Measurements from ENCODE around the gene SND1.

Gene SND1

GRCh38 chr7:127769696-127770400 is 117.9 kb downstream of the SND1 start:
- DNase-seq (ENCODE audit: low spot score): peak; percentile 20

GRCh38 chr7:127770885-127771284 is 118.9 kb downstream of the SND1 start:
- no peak for DNase-seq (ENCODE audit: low spot score)

- no peak for DNase-seq (ENCODE audit: low spot score)
Measured at GRCh38 chr7:127771707-127772106, 119.7 kb downstream of the SND1 start.

GRCh38 chr7:127776776-127777386 is 124.9 kb downstream of the SND1 start:
- DNase-seq (ENCODE audit: low spot score): no peak

GRCh38 chr7:127780489-127780888 is 128.5 kb downstream of the SND1 start:
- DNase-seq (ENCODE audit: low spot score): no peak

GRCh38 chr7:127781081-127781480 is 129.1 kb downstream of the SND1 start:
- DNase-seq (ENCODE audit: low spot score): no peak

GRCh38 chr7:127782075-127782474 is 130.1 kb downstream of the SND1 start:
- DNase-seq (ENCODE audit: low spot score): no peak

GRCh38 chr7:127782654-127783559 is 130.9 kb downstream of the SND1 start:
- DNase-seq (ENCODE audit: low spot score): no peak

GRCh38 chr7:127786184-127786583 is 134.2 kb downstream of the SND1 start:
- no peak for DNase-seq (ENCODE audit: low spot score)

- no peak for DNase-seq (ENCODE audit: low spot score)
Measured at GRCh38 chr7:127789031-127789430, 137.0 kb downstream of the SND1 start.

- DNase-seq (ENCODE audit: low spot score): no peak
Measured at GRCh38 chr7:127791446-127792189, 139.6 kb downstream of the SND1 start.

GRCh38 chr7:127792528-127793342 is 140.7 kb downstream of the SND1 start:
- DNase-seq (ENCODE audit: low spot score): no peak

GRCh38 chr7:127793582-127793981 is 141.6 kb downstream of the SND1 start:
- no peak for DNase-seq (ENCODE audit: low spot score)

GRCh38 chr7:127794136-127794535 is 142.1 kb downstream of the SND1 start:
- no peak for DNase-seq (ENCODE audit: low spot score)

- no peak for DNase-seq (ENCODE audit: low spot score)
Measured at GRCh38 chr7:127794551-127794950, 142.6 kb downstream of the SND1 start.

- DNase-seq (ENCODE audit: low spot score): no peak
Measured at GRCh38 chr7:127798023-127798422, 146.0 kb downstream of the SND1 start.

- DNase-seq (ENCODE audit: low spot score): no peak
Measured at GRCh38 chr7:127798769-127799372, 146.9 kb downstream of the SND1 start.

- DNase-seq (ENCODE audit: low spot score): no peak
Measured at GRCh38 chr7:127799535-127800305, 147.7 kb downstream of the SND1 start.

GRCh38 chr7:127802845-127803244 is 150.9 kb downstream of the SND1 start:
- DNase-seq (ENCODE audit: low spot score): no peak

- no peak for DNase-seq (ENCODE audit: low spot score)
Measured at GRCh38 chr7:127803626-127804025, 151.6 kb downstream of the SND1 start.
